ENCODE measurements around the gene PKN2. TPM values are rescaled to one million over a fixed set of nuclear protein-coding genes. Genes with fewer than 3 reads are reported as not detected.

Gene PKN2
- polyA plus RNA-seq, 3 donors = 6.9 to 23.0 (median 8.7) TPM

DNA sequence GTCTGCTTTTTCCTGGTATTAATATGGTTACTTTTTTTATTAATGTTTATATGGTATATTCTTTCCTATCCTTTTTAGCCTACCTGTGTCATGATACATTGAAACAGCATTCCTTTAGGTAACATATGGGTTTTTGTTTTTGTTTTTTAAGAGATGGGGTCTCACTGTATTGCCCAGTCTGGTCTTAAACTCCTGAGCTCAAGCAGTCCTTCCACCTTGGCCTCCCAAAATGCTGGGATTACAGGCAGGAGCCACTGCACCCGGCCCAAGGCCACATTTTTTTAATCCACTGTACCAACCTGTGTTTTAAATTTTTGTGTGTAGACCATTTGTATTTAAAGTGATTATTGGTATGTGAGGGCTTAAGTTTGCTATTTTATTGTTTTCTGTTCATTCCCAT, 43.1 kb downstream of the PKN2 start:
- Histone ChIP-seq H3K79me2 (ENCODE audit: insufficient read depth, low read length) (peaks cover 81% of the 10 kb centered on the region), H4K20me1 (ENCODE audit: insufficient read depth, low read length) (peaks cover 81% of the 10 kb centered on the region), H3K27me3 (ENCODE audit: control insufficient read depth in 2 of 2, insufficient read depth in 2 of 2, low read length in 2 of 2) (no peaks in the 10 kb centered on the region), H3K27ac (ENCODE audit: low read depth in 1 of 2, low read length in 2 of 2) (peak overlapping the region in 1 of 2 donors; percentile 2), H3K9ac (ENCODE audit: insufficient read depth, low read length, poor library complexity, severe bottlenecking) (no peak overlapping the region), H3K4me3 (replicated peaks in 1 of 3; ENCODE audit: low read depth in 2 of 3, low read length in 3 of 3) (no peak overlapping the region), H3K9me3 (replicated peaks in 1 of 2; ENCODE audit: control insufficient read depth in 1 of 2, insufficient read depth in 1 of 2, low read length in 2 of 2) (no peaks in the 10 kb centered on the region), H2AFZ (ENCODE audit: insufficient read depth, low read depth, low read length, poor library complexity, severe bottlenecking) (no peak overlapping the region), H3K4me1 (ENCODE audit: control insufficient read depth in 1 of 2, insufficient read depth in 2 of 2, low read length in 2 of 2) (peaks cover 18 to 23% of the 10 kb centered on the region in 2 donors), H3K36me3 (replicated peaks in 1 of 2; ENCODE audit: control insufficient read depth in 1 of 2, insufficient read depth in 2 of 2, low read length in 2 of 2) (peaks cover 4 to 9% of the 10 kb centered on the region in 2 donors), H3K4me2 (replicated peaks; ENCODE audit: extremely low read depth, low read length, poor library complexity, severe bottlenecking) (no peak overlapping the region)
- intact Hi-C loops (cut with micrococcal nuclease) = no loop called here
- no peak for DNase-seq
- Mint-ChIP-seq H3K9me3 (no peaks in the 10 kb centered on the region), H3K27ac (peak overlapping the region in 3 of 7 donors; percentile 16 to 58 (median 58)), H3K36me3 (peaks cover 26 to 28% of the 10 kb centered on the region in 2 donors), H3K4me1 (peaks cover 46% of the 10 kb centered on the region), H3K27me3 (ENCODE audit: low read depth in 3 of 3) (peaks cover 0 to 2% (median 0%) of the 10 kb centered on the region in 3 donors), H3K4me3 (no peak overlapping the region)
- whole genome bisulfite sequencing (ENCODE audit: insufficient coverage) = no CpG with 5 or more reads among the region's 1 CpG
- TF ChIP-seq, protein P1, sequence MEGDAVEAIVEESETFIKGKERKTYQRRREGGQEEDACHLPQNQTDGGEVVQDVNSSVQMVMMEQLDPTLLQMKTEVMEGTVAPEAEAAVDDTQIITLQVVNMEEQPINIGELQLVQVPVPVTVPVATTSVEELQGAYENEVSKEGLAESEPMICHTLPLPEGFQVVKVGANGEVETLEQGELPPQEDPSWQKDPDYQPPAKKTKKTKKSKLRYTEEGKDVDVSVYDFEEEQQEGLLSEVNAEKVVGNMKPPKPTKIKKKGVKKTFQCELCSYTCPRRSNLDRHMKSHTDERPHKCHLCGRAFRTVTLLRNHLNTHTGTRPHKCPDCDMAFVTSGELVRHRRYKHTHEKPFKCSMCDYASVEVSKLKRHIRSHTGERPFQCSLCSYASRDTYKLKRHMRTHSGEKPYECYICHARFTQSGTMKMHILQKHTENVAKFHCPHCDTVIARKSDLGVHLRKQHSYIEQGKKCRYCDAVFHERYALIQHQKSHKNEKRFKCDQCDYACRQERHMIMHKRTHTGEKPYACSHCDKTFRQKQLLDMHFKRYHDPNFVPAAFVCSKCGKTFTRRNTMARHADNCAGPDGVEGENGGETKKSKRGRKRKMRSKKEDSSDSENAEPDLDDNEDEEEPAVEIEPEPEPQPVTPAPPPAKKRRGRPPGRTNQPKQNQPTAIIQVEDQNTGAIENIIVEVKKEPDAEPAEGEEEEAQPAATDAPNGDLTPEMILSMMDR (IDR thresholded peaks at IDR 0.05) = no peak

DNA sequence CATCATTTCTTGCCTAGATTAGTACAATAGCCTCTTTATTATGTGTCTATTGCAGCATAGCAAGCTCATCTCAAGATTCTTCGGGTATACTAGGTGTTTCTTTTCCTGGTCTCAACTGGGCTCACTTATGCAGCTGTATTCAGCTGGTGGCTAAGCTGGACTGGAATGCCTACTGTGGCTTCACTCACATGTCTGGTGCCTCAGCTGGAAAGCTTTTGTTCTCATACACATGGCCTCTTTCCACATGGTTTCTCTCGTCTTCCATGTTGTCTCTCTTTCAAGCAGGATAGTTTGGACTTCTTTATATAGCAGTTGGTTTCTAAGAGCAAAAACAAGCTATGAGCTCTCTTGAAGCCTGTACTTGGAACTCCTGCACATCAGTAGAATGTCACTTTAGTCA, 45.2 kb downstream of the PKN2 start:
- H3K4me3 Mint-ChIP-seq = no peak overlapping the region
- Histone ChIP-seq H3K36me3 (replicated peaks in 1 of 2; ENCODE audit: control insufficient read depth in 1 of 2, insufficient read depth in 2 of 2, low read length in 2 of 2) (peaks cover 4 to 9% of the 10 kb centered on the region in 2 donors), H4K20me1 (ENCODE audit: insufficient read depth, low read length) (peaks cover 81% of the 10 kb centered on the region), H3K4me1 (ENCODE audit: control insufficient read depth in 1 of 2, insufficient read depth in 2 of 2, low read length in 2 of 2) (peaks cover 18 to 23% of the 10 kb centered on the region in 2 donors), H3K4me3 (replicated peaks in 1 of 3; ENCODE audit: low read depth in 2 of 3, low read length in 3 of 3) (no peak overlapping the region), H3K9ac (ENCODE audit: insufficient read depth, low read length, poor library complexity, severe bottlenecking) (no peak overlapping the region), H3K27me3 (ENCODE audit: control insufficient read depth in 2 of 2, insufficient read depth in 2 of 2, low read length in 2 of 2) (no peaks in the 10 kb centered on the region), H3K9me3 (replicated peaks in 1 of 2; ENCODE audit: control insufficient read depth in 1 of 2, insufficient read depth in 1 of 2, low read length in 2 of 2) (no peaks in the 10 kb centered on the region), H3K27ac (ENCODE audit: low read depth in 1 of 2, low read length in 2 of 2) (peak overlapping the region in 1 of 2 donors; percentile 76), H2AFZ (ENCODE audit: insufficient read depth, low read depth, low read length, poor library complexity, severe bottlenecking) (no peak overlapping the region), H3K4me2 (replicated peaks; ENCODE audit: extremely low read depth, low read length, poor library complexity, severe bottlenecking) (no peak overlapping the region), H3K79me2 (ENCODE audit: insufficient read depth, low read length) (peaks cover 82% of the 10 kb centered on the region)
- peaks cover 0 to 2% (median 0%) of the 10 kb centered on the region in 7 donors for H3K9me3 Mint-ChIP-seq
- H3K36me3 Mint-ChIP-seq = peaks cover 27 to 29% of the 10 kb centered on the region in 2 donors
- TF ChIP-seq, protein P1 (IDR thresholded peaks at IDR 0.05) = no peak
- peaks cover 0 to 2% (median 0%) of the 10 kb centered on the region in 3 donors for H3K27me3 Mint-ChIP-seq (ENCODE audit: low read depth in 3 of 3)
- H3K27ac Mint-ChIP-seq = peak overlapping the region in 5 of 7 donors; percentile 61 to 84 (median 72)
- whole genome bisulfite sequencing (ENCODE audit: insufficient coverage) = 100% methylated on average over 1 of the region's 2 CpGs
- intact Hi-C loops (cut with micrococcal nuclease) = no loop called here
- H3K4me1 Mint-ChIP-seq = peaks cover 46% of the 10 kb centered on the region
- no peak for DNase-seq

Data from CD14-positive monocyte (primary cell).